DMS79 treated with DMSO at 0.1 percent for 48 hours (cell line): ENCODE measurements around the gene ANXA9.

Source experiments
- DNase-seq: peaks from one replicate; lab custom pipeline; 2025; lab: John Stamatoyannopoulos, UW

Gene ANXA9

GRCh38 chr1:150974580-150975478 is 7.3 kb upstream of the ANXA9 start, which contains the start of gene CERS2:
Gene CERS2, minus strand, starts transcription at chr1:150974835. Its CDS starts 5,745 bp downstream, at chr1:150969090.
- DNase-seq = peak; percentile 63

- DNase-seq = no peak
Observed at GRCh38 chr1:150976401-150976821, 5.7 kb upstream of the ANXA9 start.

GRCh38 chr1:150976879-150977694 is 5.0 kb upstream of the ANXA9 start:
- DNase-seq = no peak

- peak; percentile 83 for DNase-seq
Observed at GRCh38 chr1:150979092-150980056, 2.7 kb upstream of the ANXA9 start.

- DNase-seq = peak; percentile 78
Observed at GRCh38 chr1:150981177-150981804, 801 bp upstream of the ANXA9 start.

GRCh38 chr1:150985179-150985825 is 3.2 kb downstream of the ANXA9 start:
- no peak for DNase-seq

GRCh38 chr1:150987924-150988323 is 5.8 kb downstream of the ANXA9 start:
- peak; percentile 71 for DNase-seq

- no peak for DNase-seq
Observed at GRCh38 chr1:150992626-150993025, 10.5 kb downstream of the ANXA9 start.

GRCh38 chr1:150994248-150994647 is 12.2 kb downstream of the ANXA9 start:
- DNase-seq = no peak

GRCh38 chr1:150995460-150995859 is 13.4 kb downstream of the ANXA9 start:
- no peak for DNase-seq

- peak; percentile 39 for DNase-seq
Observed at GRCh38 chr1:150995896-150996295, 13.8 kb downstream of the ANXA9 start.

GRCh38 chr1:150997126-150997872 is 15.2 kb downstream of the ANXA9 start:
- no peak for DNase-seq

- peak; percentile 14 for DNase-seq
Observed at GRCh38 chr1:150997949-150998348, 15.9 kb downstream of the ANXA9 start.

- DNase-seq = no peak
Observed at GRCh38 chr1:150999051-150999674, 17.1 kb downstream of the ANXA9 start.

GRCh38 chr1:150999926-151000325 is 17.8 kb downstream of the ANXA9 start:
- no peak for DNase-seq

GRCh38 chr1:151000408-151000807 is 18.3 kb downstream of the ANXA9 start:
- DNase-seq = no peak

- no peak for DNase-seq
Observed at GRCh38 chr1:151001602-151002001, 19.5 kb downstream of the ANXA9 start.

- DNase-seq = no peak
Observed at GRCh38 chr1:151002051-151002450, 20.0 kb downstream of the ANXA9 start.

GRCh38 chr1:151002611-151003010 is 20.5 kb downstream of the ANXA9 start:
- no peak for DNase-seq
